Measurements from ENCODE around the gene HRH2.
"Not testable (repeated sequence)": the region's sequence is repeated elsewhere in the genome, so short reads cannot be mapped to it uniquely, and the experiment has no call there.

HRH2 gene

GRCh38 chr5:175715627-175716522 lies 58.0 kb downstream of the HRH2 start:
- DNase-seq = no peak

GRCh38 chr5:175717837-175718236 lies 60.0 kb downstream of the HRH2 start:
- DNase-seq = no peak

- DNase-seq = peak; percentile 84 to 89 (median 84)
Measured at GRCh38 chr5:175718401-175719108, 60.7 kb downstream of the HRH2 start.

DNA sequence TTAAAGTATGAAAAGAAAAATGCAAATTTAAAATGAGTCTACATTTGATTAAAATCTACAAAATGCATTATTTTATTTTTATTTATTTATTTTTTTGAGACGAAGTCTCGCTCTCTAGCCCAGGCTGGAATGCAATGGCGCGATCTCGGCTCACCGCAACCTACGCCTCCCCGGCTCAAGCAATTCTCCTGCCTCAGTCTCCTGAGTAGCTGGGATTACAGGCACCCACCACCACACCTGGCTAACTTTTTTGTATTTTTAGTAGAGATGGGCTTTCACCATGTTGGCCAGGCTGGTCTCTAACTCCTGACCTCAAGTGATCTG lies 61.2 kb downstream of the HRH2 start:
- DNase-seq = not testable (repeated sequence)

GRCh38 chr5:175724314-175725275 lies 66.7 kb downstream of the HRH2 start:
- DNase-seq = peak in 1 of 3 donors; percentile 14

GRCh38 chr5:175728316-175728715 lies 70.4 kb downstream of the HRH2 start:
- no peak for DNase-seq

DNA sequence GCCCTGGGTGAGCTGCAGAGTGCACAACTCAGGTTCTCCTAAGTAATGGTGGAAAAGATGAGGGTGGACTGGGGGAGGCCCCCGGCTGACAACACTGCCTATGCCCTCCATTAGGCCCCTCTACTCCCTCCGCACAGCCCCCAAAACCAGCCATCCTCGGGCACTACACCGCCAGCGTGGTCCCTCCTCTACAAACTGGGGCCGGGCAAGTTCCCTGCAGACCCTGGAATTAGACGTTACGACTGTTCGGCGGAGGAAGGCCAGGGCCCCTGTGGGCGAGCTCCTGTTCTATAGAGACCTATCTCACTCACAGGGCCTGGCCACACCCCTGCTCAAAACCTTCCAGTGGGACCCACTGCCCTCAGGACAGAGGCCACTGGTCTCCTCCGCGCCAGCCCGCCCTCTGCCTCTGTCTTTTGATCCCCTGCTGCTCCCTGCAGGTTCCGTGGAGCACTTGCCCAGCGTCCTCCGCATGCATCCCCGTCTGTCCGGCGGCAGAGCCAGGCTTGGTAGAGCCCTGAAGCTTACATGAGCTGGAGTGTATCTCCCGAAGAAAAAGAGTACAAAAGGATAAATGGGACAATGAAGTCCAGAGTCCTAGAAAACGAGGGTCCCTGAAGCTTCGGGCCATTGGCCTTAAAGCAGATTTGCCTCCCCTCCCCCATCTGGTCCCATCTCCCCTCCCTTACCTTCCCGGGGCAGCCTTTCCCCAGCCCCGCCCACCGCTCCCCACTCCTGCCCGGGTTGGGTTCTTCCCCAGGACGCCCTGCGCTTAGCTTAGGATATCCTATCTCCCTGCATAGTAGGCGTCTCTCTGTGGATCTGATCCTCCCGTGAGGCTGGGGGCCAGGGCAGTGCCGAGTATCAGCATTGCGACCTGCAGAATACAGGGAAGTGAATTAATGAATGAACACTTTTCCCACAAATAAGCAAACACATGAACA lies 71.3 kb downstream of the HRH2 start:
- DNase-seq = no peak

DNA sequence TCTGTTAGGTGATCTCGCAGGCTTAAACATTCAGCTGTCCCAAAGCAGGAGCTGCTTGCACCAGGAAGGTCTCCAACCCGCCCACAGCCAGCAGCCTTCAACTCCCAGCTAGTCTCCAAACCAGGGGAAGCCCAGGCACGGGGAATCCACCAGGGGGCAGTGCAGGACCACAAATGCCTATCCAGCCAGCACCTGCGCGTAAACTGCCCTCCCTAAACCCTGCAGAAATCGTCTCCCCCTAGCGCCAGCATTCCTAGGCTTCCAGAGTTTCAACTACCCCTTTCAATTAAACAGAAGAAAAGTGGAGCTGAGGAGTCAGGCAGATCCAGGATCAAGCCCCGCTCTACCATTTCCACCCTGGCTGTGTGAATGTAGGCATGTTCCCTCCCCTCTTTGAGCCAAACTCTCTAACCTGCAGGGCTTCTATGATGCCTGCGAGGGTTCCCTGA lies 72.0 kb downstream of the HRH2 start:
- DNase-seq = peak; percentile 90 to 93 (median 92)

DNA sequence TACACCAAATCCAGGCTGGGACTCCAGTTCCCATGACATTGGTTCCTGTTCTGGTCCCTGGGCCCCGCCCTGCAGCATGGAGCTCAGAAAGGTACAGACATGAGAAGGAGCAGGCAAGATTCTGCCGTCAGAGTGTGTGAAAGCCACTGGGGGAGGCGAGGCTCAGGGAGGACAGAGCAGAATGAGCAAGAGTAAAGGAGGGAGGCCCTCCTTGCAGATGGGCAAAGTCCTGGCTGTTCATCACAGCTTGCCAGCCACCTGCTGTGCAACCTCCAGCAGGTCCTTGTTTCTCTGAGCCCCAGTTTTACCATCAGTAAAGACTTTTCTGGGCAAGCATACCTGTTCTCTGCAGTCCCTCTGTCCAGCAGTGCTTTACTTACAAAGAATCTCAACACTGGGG lies 73.3 kb downstream of the HRH2 start:
- DNase-seq = no peak

GRCh38 chr5:175731756-175732465 lies 74.0 kb downstream of the HRH2 start:
- no peak for DNase-seq

DNA sequence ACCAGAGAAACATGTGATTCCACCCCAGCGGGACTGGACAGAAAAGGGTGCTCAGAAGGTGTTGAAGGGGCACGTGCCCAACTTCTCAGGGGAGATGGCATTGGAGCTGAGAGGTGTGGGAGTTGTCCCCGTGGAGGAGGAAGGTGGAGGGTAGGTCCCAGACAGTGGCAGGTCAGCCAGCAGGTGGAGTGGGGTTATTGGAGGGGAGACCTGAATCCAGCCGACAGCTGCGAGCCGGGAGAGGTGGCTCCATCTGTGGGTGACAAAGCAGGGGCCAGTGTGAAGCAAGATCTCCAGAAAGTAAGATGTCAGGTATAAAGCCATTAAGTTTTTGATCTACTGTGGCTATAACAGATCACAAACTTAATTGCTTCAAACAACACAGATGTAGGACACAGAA lies 75.1 kb downstream of the HRH2 start:
- no peak for DNase-seq

DNA sequence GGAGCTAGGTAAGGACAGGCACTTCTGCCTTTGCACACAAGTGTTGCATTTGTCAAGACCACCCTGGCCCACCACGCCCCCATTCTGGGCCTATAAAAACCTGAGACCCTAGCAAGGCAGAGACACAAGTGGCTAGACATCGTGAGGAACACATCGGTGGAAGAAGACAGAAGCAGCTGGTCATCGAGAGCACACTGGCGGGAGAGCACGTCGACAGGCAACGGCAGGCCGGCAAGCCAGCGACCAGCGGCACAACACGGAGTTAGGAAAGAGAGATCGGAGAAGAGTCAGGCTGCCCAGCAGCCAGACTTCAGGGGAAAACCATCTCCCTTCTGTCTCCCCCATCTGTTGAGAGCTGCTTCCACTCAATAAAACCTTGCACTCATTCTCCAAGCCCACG lies 76.1 kb downstream of the HRH2 start:
- DNase-seq = no peak

DNA sequence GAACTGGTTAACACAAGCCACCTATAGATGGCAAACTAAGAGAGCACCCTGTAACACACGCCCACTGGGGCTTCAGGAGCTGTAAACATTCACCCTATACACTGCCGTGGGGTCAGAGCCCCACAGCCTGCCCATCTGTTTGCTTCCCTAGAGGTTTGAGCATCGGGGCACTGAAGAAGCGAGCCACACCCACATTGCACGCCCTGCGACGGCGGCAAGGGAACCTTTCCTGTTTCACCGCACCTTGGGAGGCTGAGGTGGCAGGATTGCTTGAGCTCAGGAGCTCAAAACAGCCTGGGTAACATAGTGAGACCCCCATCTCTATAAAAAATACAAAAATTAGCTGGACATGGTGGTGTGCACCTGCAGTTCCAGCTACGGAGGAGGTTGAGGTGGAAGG lies 76.6 kb downstream of the HRH2 start:
- DNase-seq = no peak

- DNase-seq = no peak
Measured at GRCh38 chr5:175735701-175736100, 77.8 kb downstream of the HRH2 start.

DNA sequence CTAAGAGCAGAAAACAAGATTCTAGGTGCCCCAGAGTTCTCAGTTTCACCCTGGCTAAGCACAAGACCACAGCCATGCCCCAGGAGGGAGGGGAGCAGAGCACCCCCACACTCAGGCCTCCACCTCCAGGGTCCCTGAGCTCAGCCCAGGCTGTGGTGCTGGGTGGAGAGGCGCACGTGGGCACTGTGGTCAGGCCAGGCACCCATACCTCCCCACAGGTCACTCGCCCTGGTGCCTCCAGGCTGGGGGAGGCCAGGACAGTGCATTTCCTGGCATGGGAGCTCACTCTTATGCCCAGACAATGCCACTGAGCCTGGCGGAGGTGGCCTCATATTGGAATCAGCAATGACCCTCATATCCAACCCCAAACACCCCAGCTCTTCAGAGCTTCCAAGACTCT lies 78.8 kb downstream of the HRH2 start:
- DNase-seq = no peak

DNA sequence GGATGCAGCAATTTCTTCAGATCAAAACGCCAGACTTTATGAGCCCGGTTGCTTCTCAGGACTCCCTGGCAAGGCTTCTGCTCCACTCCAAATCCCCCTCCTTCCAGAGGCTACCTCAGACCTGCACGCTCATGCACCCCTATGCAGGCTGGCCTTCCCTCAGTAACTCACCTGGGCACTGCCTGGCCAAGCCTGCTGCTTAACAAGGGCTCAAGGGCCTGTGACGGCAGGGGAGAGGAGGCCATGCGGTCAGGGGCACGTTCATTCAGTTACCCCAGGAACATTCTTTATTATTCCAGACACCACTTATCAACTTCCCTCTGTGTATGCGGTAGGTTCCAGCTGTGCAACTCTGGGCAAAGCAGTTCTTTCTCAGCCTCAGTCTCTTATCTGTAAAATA lies 79.6 kb downstream of the HRH2 start:
- DNase-seq = no peak

GRCh38 chr5:175738126-175738525 lies 80.3 kb downstream of the HRH2 start:
- DNase-seq = no peak

- no peak for DNase-seq
Measured at GRCh38 chr5:175738602-175739133, 80.8 kb downstream of the HRH2 start.

DNA sequence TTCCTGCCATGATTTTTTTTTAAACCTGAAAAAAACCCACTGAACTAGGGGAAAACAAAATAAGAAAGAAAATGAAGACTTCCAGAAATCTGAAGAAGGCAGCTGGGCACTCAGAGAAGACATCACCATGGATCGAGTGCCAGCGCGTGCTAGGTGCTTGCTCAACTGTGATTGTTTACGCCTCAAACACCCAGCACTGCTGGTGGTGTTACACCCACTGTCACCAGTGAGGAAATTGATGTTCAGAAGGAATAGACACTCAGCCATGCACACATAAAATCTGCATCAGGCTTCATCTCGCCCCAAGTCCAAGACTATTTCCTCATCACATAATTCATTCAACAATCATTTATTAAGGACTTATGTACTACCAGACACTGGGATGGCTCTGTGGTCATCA lies 82.1 kb downstream of the HRH2 start:
- DNase-seq = no peak

DNA sequence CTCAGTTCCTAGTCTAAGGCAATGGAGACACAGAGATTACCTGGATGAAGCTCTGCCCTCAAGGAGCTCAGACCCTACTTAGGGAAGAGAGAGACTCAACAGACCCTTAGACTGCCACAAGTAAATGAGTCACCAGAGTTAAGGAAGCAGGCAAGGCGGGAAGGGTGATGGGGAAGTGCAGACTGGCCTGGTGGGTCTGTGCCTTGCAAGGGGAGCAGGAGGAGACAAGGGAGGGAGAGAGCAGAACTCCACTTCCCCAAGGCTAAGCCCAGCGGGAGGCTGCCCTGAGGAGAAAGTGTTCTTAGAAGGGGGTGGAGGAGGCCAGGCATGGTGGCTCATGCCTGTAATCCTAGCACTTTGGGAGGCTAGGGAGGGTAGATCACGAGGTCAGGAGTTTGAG lies 83.7 kb downstream of the HRH2 start:
- peak; percentile 43 to 51 (median 48) for DNase-seq

Data from suppressor macrophage treated with lipopolysaccharide for 1 hour (primary cell).